HG02884 (cell line): ENCODE measurements around the gene SSNA1.
A peak's percentile ranks its signal among the peaks of the same experiment; 100 is the strongest.

Experiments
- ATAC-seq: cut with Tn5 transposase; IDR thresholded peaks from one replicate; pipeline ENCODE4 v1.9.1; 2021; ENCODE audit warnings: mild to moderate bottlenecking, moderate library complexity; ENCODE audit not compliant: unreplicated experiment

SSNA1 gene

DNA sequence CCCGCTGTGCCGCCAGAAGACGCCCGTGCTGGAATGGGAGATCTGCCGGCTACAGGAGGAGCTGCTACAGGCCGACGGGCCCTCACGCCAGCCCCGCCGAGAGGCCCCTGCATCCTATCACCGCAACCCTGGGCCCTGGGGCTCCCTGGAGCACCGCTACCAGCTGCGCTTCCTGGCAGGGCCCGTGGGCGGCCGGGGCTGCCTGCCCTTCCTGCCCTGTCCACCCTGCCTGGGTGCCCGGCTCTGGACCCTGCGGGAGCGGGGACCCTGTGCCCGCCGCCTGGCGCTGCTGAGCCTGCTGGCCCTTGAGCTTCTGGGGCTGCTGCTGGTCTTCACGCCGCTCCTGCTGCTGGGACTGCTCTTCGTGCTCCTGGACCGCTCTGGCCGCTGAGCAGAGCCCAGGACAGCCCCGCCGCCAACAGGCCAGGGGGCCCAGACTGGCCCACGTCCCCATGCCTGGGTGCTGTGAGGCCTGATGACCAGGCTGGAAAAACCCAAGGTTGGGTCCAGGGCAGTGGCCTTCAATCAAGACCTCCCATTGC lies 29.8 kb downstream of the SSNA1 start:
- ATAC-seq: no peak

DNA sequence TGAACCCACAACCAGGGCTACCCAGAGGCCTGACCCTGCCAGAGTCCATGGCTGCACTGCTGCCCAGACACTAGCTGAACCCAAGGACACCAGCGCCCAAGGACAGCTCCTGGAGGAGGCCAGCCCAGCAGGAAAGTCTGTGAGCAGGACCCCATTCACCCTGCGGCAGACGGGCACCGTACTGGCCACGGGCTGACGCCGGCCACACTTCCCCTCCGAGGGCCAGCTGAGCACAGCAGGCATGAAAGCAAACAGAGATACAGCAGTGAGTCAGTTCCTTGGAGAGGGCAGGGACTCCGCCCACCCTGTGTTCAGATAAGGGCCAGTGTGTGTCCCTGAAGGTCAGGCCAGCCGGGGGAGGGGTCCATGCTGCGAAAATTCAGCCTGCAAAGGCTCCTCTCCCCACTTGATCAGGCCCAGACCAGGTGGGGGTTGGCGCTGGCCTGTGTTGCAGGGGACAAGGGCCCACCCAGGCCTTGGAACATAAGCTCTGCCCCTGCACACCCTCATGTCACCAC lies 30.3 kb downstream of the SSNA1 start:
- ATAC-seq: no peak

DNA sequence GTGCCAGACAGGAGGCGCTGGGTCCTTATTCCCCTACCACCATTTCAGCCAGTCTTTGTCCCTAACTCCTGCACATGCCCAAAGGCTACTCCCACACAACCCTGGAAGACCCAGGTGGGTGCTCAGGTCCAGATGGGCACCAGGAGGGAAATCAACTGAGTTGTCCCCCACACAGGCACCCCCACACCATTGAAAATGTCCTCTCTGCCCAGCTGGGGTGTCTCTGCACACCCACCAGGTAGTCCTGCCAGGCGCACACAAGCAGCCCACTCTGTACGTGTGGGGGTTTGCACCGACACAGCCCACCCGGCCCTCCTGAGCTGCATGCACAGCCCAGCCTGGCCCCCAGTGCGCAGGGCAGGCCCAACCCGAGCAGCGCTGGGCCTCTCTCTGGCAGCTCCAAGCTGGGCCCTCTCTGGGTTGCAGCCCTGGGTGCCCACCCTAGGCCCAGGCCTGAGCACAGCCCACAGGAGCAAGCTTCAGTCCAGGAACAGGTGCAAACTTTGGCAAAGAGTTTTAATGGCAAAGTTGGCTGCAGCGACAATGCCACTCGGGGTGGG lies 31.4 kb downstream of the SSNA1 start:
- no peak for ATAC-seq

DNA sequence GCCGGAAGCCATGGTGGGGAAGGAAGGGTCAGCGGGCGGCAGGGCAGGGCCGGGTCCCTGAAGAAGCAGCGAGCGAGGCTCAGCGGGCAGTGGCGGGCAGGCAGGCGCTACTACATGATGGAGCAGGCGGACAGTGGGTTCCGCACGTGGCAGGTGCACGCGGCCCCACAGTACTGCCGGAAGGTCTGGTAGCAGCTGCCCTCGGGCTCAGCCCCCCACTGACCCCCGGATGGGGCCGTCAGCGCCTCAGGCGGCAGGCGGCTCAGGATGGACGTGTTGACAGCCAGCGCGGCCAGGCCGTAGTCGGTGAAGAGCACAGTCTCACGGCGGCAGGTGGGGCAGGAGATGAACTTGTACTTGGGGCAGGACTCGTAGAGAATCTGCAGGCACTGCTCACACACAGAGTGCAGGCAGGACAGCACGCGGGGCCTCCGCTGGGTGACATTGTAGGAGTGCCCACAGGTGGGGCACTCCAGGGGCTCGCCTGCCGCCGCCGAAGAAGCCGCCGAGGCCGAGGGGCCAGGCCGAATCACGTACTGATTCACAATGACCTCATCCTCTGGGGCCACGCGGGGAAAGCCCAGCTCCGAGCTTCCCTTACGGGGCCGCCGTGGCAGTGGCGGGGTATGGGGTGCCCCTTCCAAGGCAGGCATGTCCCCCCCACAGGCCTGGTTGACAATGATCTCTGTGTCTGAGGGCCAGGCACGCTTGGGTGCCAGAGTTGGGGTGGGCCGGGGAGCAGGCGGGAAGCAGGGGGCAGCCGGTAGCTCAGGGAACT lies 32.0 kb downstream of the SSNA1 start:
- ATAC-seq: no peak

DNA sequence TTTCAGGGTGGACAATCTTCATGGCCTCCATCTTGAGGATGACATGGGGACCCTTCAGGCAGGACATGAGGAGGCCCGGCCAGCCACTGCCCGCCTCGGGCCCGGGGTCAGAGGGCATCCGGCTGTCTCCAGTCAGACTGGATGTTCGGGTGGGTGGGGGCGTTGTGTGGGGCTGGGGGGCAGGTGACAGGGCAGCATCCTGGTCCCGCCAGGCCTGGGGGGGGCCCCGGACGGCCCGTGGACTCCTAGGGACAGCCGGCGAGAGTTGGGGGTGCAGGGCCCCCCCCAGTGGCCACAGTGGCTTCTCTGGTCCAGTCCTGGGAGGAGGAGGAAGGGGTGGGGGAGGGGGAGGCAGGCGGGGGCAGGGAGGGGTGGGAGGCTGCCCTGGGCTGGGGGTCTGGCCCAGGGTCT lies 32.6 kb downstream of the SSNA1 start:
- no peak for ATAC-seq

DNA sequence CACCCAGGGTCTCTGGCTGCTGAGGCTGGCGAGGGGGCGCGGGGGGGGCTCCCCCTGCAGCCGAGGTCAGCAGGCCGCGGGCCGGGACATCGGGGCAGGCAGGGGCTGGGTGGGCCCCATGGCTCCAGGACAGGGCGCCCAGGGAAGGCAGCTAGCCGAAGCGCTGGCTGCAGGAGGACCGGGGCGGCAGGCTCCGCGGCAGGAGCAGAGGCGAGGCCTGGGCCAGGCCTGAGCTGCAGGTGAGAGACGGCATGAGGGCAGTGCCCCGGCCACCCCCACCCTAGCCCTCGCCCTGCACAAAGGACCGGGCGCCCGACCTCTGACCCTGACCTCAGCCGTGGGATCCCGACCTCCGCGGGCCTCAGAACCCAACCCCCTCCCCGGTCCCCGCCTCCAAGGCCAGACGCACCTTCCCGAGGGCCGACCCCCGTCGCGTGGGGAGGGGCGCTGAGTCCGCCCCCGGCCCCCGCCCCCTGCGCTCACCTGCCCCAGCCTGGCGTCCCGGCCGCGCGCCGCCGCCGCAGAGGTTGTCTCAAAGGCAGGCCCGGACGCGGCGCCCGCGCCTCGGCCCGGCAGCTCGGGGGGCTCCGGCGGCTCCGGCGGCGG lies 33.1 kb downstream of the SSNA1 start:
- no peak for ATAC-seq

DNA sequence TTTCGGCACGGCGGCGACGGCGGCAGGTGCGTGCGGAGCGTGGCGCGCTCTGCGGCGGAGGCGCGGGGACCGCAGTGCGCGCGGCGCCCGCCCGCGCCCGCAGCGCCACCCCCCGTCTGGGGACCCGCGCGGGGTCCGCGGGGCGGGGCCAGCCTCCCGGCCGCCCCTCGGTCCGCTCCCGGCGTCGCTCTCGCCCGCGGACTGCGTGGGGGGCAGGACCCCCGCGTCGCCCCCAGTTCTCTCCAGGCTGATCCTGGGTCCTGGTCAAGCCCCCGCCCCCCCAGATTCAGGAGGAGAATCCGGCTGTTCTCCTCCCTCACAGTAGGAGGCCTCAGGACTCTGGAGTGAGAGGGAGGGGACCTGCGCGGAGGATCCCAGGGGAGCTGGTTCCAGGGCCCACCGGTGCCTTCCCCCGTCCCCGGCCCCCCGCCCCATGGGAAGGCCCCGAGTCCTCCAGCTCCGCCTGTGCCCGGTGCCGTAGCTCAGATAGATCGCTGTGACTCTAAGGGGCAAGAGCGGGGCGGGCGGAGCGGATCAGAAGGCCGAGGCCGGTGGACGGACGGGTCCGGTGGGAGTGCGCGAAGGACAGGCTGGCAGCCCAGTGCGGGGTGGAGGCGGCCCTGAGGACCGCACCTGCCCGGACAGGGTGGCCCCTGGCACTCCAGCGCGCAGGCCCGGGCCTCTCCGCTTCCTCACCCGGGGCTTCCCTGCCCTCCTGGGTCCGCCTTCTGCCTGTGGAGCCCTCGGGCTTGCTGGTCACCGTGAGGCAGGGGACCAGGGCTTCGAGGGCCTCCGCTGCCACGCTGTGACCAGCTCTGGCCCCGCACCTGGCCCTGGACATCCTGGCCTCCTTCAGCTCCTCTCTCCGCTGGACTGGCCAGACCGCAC lies 34.0 kb downstream of the SSNA1 start, which contains the start of gene RNF208:
TSS of gene RNF208 (minus strand) at position 51 of the 888 bp plus-strand sequence. CDS start 1,028 bp downstream, outside the sequence.
- ATAC-seq: no peak

DNA sequence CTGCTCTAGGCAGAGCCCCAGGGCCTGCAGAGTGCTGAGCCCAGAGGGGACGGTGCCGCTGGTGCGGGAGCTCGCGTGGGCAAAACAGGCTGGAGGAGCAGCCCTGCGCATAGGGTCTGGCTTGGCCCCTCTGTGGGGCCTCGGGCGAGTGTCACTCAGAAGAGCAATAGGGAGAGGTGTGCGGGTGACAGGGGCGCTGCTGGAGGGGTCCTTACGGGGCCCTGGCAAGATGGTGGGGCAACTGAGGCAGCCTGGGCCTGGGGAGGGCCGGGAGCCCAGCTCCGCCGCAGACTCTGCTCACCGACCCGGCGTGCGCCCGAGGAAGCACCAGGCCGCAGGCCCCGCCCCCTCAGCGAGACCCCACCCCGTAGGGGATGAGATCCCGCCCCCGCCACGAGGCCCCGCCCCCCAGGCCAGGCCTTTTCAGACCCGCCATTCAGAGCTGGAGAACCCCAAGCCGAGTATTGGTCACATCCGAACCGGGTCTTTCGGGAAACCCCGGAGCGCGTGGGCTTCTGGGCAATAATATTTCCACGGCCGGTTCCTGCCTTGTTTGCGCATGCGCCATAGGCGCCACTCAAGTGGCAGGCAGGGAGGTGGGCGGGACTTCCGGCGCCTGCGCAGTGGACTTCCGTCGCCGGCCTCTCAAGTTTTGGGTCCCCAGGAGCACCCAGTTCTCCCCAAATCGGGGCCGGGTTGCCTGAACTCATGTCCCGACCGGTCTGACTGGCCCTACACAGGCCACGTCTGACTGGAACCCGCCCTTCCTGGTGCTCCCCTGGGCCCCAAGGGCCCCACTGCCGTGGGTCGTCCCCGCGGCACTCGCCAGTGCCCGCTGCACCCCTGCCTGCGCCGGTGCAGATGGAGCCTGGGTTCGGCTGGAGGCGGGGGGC lies 34.8 kb downstream of the SSNA1 start:
- peak; percentile 70 for ATAC-seq

DNA sequence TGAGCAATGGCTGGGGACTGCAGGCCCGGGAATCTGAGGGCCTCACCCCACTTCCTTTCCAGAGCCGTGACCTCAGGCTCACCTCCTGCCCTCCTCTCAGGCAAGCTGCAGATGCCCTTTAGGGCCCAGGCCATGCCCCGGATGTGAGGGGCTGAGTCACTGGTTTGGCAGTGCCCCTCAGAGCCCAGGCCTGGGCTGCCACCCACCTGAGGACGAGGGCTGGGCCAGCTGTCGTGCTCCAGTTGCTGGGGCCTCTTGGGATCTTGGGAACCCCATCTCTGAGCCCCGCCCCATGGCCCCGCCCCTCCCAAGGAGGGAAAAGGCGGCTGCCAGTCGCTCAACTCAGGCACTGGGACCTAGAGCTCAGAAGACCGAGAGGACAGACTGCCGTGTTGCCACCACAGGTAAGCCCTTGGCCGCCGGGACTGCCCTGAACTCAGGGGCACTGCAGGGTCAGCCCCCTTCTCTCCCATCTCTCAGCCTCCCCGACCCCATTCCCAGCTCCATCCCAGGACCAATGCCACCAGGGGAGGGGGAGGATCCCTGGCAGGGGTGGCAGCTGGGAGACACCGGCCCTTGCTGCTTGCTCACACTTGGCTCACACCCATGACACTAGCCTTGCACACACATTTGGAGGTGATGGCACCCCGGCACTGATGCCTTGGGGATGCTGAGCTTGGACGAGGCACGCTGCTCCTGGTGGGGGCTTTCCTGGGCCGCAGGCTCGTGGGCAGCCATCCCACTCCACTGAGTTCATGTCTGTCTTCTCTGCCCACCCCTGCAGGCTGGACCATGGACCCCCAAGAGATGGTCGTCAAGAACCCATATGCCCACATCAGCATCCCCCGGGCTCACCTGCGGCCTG lies 36.6 kb downstream of the SSNA1 start, which contains the start of gene CYSRT1:
TSS of gene CYSRT1 (plus strand) at position 345 of the 865 bp plus-strand sequence. CDS start at position 793, 448 bp downstream.
- ATAC-seq: no peak

DNA sequence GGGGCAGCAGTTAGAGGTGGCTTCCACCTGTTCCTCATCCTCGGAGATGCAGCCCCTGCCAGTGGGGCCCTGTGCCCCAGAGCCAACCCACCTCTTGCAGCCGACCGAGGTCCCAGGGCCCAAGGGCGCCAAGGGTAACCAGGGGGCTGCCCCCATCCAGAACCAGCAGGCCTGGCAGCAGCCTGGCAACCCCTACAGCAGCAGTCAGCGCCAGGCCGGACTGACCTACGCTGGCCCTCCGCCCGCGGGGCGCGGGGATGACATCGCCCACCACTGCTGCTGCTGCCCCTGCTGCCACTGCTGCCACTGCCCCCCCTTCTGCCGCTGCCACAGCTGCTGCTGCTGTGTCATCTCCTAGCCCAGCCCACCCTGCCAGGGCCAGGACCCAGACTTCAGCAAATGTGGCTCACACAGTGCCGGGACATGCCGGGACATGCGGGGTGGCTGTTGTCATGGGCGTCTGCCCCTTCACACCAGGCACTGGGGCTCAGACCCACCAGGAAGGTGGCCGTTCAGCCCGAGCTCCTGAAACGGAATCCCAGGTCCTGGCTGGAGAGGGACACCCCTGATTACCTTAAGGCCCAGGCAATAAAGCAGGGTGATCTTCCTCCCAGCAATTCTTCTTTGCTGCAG lies 37.3 kb downstream of the SSNA1 start:
- ATAC-seq: no peak

DNA sequence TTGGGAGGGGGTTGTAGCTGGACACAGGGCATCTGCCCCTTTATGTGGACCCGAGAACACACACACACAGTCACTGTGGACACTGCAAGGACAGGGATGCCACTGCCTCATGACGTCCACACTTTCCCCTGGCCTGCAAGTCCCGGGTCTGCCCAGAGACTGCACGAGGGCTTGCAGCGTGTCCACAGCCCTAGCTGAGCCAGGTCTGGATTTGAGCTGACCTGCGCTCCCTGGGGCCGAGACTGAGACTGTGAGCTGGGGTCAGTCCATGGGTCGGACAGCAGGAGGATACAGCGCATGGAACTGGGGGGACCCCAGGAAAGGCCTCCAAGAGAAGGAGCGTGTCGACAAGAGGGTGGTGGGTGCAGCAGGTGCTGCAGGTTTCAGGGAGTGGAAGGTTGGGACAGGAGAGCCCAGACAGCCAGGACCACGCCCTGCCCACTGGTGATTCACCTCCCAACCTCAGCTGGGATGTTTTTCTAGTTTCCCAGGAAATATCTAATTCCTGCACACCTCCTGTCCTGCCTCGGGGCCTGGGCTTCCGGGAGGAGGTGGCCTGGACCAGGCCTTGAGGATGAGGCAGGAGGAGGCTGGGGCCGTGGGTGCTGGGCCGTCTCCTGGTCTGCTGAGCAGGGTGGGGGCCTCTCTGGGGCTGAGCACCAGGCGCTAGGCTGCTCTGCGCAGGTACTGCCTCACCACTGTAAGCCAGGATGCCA lies 38.0 kb downstream of the SSNA1 start:
- ATAC-seq: no peak

DNA sequence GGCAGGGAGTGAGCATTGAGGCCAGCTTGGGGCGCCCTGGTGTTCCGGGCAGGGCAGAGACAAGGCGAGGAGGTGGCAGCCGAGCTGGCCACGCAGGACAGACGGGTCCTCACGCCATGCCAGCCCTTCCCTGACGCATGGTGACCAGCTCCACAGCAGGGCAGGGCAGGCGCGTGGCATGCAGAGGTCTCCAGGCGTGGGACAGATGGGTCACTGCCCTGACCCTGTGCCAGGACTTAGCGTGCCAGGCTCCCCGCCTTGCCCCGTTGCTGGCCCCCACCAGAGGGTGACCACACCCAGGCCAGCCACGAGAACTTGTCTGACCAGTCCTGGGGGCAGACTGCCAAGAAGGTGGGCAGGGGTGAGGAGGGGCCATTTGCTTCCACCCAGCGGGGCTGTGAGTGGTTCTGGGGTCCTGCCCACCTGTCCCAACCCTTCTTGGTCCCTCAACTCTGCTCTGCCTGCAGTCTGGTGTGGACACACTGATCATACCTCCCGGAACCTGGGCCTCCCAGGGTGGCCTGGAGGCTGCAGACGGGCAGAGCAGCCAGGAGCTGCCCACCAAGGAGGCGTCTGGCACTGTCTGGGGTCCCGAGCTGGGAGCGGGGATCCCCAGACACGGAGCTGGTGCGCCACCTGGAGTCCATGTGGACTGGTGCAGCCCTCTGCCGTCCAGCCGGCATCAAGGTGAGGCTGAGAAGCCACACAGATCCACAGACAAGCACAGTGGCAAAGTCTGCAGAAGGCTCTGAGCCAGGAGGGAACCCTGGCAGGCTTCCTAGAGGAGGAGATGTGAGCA lies 38.8 kb downstream of the SSNA1 start, which contains the start of gene RNF224:
TSS of gene RNF224 (plus strand) at position 449 of the 799 bp plus-strand sequence. CDS start 834 bp downstream, outside the sequence.
- ATAC-seq: no peak

DNA sequence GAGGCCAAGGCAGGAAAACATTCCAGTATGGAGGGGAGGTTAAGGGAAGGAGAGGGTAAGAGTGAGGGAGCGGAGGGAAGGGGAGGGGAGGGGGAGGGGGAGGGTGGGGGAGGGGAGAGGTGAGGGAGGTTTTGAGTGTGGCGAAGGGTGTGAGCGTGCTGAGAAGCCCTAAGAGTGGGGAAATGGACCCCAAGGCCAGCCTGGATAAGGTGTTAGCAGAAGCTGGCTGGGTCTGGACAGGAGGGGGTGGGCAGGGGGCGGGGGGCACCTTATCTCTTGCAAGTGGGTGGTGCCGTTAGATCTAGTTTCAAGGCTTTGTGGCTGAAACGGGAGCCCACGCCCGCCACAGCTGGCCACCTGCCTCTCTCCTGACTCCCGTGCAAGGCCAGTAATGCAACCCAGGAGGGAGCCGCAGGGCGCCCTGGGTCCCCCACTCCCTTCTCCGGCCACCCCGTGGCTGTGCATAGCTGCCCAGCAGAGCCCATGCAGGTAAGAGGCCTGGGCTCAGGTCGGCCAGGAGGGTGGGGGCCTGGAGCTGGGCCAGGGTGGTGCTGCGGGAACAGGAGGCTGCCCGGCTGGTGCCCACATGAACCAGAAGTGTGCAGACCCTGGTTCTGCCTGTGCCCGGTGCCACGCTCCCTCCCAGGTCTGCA lies 39.5 kb downstream of the SSNA1 start:
- no peak for ATAC-seq

DNA sequence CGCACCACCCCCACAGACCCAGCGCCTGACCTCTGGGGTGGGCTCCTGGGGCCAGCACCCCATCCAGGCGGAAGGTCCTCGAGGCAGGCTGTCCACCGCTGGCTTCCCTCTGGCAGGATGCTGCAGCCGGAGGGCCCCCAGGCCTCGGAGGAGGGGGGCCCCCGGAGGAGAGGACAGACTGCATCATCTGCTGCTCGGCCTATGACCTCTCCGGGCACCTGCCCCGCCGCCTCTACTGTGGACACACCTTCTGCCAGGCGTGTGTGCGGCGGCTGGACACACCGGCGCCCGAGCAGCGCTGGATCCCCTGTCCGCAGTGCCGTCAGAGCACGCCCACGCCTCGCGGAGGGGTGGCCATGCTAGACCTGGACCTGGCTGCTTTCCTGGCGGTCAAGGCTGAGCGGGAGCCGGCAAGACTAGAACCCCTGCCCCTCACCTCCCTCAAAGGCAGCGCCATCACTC lies 40.1 kb downstream of the SSNA1 start:
- ATAC-seq: no peak

DNA sequence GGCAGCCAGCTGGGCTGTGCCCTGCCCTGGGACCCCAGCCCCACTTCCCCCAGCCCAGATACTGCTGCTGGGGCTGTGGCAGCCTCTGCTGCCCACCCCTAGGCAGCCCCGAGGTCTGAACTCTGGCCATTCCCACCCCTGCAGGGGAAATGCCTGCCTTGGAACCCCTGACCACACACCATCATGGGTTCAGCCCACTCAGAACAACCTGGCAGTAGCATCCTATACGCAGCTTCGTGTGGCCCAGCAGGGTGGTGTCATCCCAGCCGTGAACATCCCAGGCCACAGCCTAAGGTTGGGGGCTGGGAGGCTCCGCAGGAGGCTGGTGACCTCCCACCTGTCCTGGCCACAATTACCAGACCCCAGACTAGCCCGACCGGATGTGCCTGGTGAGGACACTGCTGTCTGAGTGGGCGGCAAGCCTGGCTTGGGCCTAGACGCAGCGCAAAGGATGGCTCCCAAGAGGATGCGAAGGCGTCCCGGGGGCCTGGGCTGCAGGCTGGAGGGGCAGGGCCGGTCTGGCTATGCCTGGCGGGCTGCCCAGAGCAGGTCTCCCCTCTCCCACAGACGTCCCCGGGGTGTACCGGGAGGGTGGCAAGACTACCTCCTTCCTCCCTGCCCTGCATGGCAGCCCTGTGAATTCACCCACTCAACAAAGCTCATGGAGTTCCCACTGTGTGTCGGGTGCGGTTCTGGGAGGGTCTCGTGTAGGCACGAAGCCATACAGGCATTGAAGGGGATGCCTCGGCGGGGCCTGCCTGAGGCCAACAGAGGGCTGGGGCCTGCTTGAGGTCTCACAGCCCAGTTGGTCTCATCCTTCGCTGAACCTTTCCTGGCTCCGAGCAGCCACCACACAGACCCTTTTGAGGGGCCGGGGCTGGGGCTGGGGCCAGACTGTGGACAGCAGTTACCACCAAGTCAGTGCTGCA lies 40.8 kb downstream of the SSNA1 start:
- ATAC-seq: no peak
